CD4-positive, alpha-beta T cell treated with Interleukin-21 for 1 hour (primary cell): ENCODE measurements around the gene GOLGA6L7.
A peak's percentile ranks its signal among the peaks of the same experiment; 100 is the strongest.
"Not testable (repeated sequence)": the region's sequence is repeated elsewhere in the genome, so short reads cannot be mapped to it uniquely, and the experiment has no call there.

Experiments
- DNase-seq: peaks from one replicate; pipeline ENCODE4 v3.0.0-alpha.2; 2020

The GOLGA6L7 gene

GRCh38 chr15:28881600-28881999 is 33.2 kb upstream of the GOLGA6L7 start:
- DNase-seq, result no peak

DNA sequence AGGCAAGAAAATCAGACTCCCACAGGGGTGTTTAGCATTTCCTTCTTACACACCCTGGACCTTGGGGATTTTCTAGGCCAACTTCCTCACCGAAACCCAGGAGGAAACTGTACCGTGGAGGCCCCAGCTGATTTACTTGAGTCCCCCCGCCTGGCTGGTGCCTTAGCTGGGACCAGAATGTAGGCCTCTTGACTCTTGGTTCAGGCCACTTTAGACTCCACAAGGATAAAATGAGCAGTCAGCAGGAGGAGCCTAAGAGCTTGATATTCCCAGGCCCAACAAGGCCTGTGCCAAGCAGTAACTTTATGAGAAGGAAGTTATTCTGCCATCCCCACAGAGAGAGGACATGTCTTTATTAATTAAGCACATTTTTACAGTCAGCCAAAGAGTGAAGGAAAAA is 32.7 kb upstream of the GOLGA6L7 start:
- no peak for DNase-seq

- no peak for DNase-seq
Measured at GRCh38 chr15:28880680-28881079, 32.2 kb upstream of the GOLGA6L7 start.

GRCh38 chr15:28879551-28879950 is 31.1 kb upstream of the GOLGA6L7 start:
- no peak for DNase-seq

GRCh38 chr15:28878209-28878608 is 29.8 kb upstream of the GOLGA6L7 start:
- DNase-seq, result no peak

- no peak for DNase-seq
Measured at GRCh38 chr15:28876845-28877185, 28.4 kb upstream of the GOLGA6L7 start.

DNA sequence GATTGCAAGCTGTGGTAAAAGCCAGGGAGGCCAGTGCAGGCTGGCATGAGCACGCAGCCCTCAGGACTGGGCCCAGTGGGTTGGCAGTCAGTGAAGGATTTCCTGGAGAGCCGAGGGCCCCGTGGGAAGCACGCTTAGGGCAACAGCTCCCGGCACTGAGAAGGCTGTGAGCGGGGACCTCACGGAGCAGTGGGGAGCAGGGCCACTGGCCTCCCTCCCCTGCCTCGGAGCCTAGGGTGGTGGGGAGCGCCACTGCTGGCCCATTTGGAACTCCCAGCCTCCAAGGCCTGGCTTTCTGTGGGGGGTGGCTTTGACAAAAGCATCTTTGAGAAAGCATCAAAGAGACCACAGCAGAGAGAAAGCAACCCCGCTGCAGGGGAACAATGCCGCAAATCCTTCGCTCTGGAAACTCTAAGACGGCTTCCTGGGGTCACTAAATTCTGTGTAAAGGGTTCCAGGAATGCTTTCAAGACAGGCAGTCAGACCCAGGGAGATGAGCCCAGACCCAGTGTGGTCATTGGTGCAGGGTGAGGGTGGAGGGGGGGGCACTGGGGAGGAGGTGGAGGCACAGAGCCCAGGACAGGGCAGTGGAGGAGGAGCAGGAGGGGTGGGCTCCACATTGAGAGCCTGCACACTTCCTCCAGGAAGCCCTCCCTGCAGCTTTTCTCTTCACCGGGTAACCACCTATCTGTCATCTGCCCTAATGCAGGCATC is 27.8 kb upstream of the GOLGA6L7 start:
- no peak for DNase-seq

DNA sequence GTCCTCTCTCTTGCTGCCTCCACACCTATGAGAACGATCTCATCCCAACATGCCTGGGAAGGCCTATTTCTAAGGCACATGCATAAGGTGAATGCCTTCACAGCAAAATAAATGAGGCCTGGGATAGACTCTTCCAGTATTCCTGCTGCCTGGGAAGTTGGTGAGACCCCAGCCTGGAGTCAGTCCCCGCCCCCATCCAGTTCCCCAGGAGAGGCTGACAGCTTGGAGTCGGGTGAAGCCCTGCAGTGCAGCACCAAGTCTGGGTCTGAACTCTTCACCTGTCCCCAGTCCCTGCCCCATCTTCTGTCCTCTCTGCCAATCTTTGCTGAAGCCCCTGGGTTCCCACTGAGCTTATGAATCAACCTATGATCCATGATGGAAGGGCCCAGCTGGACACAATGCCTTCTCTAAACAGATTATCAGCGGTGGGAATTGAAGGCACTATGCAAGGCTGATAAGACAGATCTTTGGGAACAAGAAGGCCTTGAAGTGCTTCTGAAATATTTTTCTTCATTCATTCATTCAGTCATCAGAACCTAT is 27.1 kb upstream of the GOLGA6L7 start:
- DNase-seq, result no peak

GRCh38 chr15:28873585-28874190 is 25.2 kb upstream of the GOLGA6L7 start:
- peak; percentile 38 for DNase-seq

GRCh38 chr15:28873006-28873405 is 24.6 kb upstream of the GOLGA6L7 start:
- DNase-seq, result no peak

DNA sequence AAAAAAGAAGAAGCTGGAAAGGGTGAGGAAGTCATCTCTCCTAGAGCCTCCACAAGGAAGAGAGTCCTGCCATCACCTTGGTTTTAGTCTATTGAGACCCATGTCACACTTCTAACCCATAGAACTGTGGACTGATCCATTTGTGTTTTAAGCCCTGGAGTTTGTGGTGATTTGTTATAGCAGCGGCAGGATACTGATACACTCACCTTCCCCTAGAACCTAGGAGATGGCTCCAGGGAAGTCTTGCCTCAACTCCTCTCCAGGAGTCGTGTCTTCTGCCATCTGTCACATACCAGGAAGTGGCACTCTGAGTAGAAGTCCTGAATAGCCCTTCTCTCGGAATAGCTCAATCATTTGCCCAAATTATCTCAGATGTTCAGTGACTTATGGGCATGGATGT is 22.7 kb upstream of the GOLGA6L7 start:
- DNase-seq, result no peak

DNA sequence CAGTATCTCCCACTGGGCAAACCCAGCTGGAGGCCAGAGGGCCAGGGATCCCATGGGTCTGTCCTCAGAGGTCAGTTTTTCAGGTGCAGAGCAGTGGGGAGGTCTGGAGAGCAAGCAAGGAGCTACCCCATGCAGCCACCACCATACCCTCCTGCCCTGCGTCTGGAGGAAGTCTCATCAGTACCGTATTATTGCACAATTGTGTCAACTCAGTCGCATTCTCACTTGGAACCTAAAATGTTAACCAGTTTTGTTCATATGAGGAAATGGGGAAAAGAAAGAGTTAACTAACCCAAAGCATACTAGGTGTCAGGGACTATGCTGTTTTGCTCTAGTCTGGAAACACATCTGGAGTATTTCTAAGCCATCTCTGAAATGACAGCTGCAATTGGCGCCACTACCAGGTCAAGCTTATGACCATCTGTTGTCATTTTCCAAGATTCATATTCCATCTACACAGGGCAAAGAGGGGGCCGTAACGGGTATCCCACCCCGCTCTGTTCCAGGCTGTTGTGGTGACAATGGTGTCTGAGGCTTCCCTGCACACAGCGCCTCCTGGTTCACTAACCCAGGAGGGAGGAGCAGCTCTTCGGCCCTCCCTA is 20.4 kb upstream of the GOLGA6L7 start:
- no peak for DNase-seq

- not testable (repeated sequence) for DNase-seq
Measured at GRCh38 chr15:28861589-28862293, 13.3 kb upstream of the GOLGA6L7 start.

GRCh38 chr15:28861031-28861534 is 12.6 kb upstream of the GOLGA6L7 start:
- no peak for DNase-seq

- not testable (repeated sequence) for DNase-seq
Measured at GRCh38 chr15:28854578-28854977, 6.1 kb upstream of the GOLGA6L7 start.

DNA sequence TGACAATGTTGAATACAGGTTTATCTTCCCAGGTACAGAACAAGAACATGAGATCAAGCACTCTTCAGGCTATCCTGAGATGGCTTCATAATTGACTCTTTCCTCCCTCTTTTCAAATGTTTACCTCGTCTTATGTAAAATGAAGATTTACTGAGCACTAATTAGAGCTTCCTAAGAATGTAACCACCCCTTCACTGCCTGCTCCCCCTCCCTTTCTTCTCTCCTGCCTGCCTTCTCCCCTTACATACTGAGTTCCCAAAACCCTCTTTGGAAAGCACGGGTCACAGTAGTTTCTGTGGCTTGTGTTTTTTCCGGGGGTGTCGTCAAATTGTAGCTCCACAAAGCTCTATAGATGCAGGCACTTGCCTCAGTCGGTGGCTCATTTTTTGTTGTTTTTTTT is 5.2 kb upstream of the GOLGA6L7 start:
- not testable (repeated sequence) for DNase-seq

GRCh38 chr15:28849766-28850165 is 1.3 kb upstream of the GOLGA6L7 start:
- DNase-seq, result not testable (repeated sequence)

DNA sequence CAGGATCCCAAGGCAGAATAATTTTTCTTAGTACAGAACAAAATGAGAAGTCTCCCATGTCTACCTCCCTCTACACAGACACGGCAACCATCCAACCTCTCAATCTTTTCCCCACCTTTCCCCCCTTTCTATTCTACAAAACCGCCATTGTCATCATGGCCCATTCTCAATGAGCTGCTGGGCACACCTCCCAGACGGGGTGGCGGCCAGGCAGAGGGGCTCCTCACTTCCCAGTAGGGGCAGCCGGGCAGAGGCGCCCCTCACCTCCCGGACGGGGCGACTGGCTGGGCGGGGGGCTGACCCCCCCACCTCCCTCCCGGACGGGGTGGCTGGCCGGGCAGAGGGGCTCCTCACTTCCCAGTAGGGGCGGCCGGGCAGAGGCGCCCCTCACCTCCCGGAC is 827 bp upstream of the GOLGA6L7 start:
- DNase-seq, result not testable (repeated sequence)

- DNase-seq, result not testable (repeated sequence)
Measured at GRCh38 chr15:28847959-28848358, 485 bp downstream of the GOLGA6L7 start.

- peak; percentile 3 for DNase-seq
Measured at GRCh38 chr15:28847247-28847646, 1.2 kb downstream of the GOLGA6L7 start.

- not testable (repeated sequence) for DNase-seq
Measured at GRCh38 chr15:28844147-28844546, 4.3 kb downstream of the GOLGA6L7 start.

DNA sequence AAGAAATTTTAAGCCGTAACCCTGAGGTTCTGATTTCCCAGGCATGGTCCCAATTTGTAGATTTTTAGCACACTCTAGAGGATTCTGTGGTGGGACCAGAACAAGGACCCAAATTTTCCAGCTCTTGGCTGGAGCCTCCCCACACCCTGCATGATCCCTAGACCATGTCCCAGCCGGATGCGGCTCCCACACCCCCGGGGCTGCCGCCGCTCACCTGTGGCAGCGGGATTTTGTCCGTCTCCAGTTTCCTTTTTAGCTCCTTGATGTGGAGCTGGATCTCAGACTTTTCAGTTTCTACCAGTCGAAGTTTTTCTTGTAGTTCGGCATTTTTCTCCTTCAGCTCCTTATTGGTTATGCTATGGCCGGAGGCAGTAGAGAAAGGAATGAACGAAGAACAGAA is 4.9 kb downstream of the GOLGA6L7 start:
- not testable (repeated sequence) for DNase-seq

DNA sequence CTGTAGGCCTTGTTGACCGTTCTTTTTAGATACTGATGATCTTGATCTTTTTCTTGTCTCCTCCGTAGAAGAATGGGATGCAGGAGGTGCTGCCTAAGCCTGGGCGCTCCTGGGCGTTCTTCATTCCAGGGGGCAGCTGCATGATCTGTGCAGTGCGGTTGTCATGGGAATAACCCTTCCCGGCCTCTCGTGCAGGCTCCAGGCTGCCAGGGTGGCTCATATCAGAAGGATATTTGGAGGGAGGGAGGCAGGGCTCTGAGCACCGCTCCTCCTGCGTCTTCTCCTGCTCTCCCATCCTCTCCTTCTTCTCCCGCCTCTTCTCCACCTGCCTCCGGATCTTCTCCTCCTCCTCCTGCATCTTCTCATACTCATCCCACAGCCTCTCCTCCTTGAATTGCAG is 6.2 kb downstream of the GOLGA6L7 start:
- DNase-seq, result not testable (repeated sequence)
